GM12878 (cell line): ENCODE measurements around the gene SLC37A2. TPM values are rescaled to one million over a fixed set of nuclear protein-coding genes. Genes with fewer than 3 reads are reported as not detected.
A peak's percentile ranks its signal among the peaks of the same experiment; 100 is the strongest.

Experiments used
- ATAC-seq: fragments of 200-7000 bp; cut with Tn5 transposase; 3 replicates; pipeline ENCODE4 v1.9.1; 2020; ENCODE audit warnings: mild to moderate bottlenecking, moderate library complexity
- BruUV-seq: library from RNA; stranded (reverse); fragments of 400-500 nt; replicated peaks from 2 replicates; lab custom pipeline; 2021; lab: Mats Ljungman, UMichigan
- CTCF ChIA-PET: fragments of 300-600 bp; sonication (Branson Sonifier 250); formaldehyde crosslinking; extraction: SDS; loops from one replicate; lab custom pipeline; 2021; ENCODE audit warnings: inconsistent platforms; lab: Yijun Ruan, JAX
- POLR2A ChIA-PET: fragments of 350-600 bp; formaldehyde crosslinking; extraction: SDS; loops from one replicate; lab custom pipeline; 2021; ENCODE audit warnings: inconsistent platforms; lab: Charles Lee
- RAD21 ChIA-PET: fragments of 300-600 bp; sonication (Branson Sonifier 250); formaldehyde crosslinking; loops from one replicate; lab custom pipeline; 2023; ENCODE audit warnings: antibody characterized with exemption; ENCODE audit not compliant: unreplicated experiment; lab: Charles Lee
- SMC1A ChIA-PET: fragments of 300-600 bp; sonication (Branson Sonifier 250); formaldehyde crosslinking; loops from one replicate; lab custom pipeline; 2023; ENCODE audit not compliant: unreplicated experiment, uncharacterized antibody; lab: Charles Lee
- DNase-seq: peaks from one replicate; pipeline ENCODE4 v3.0.0-alpha.2; 2011; ENCODE audit warnings: low read depth, low spot score
- FAIRE-seq: peaks from 3 replicates; lab custom pipeline; 2011; peaks lifted over from hg19 to GRCh38; lab: Jason Lieb, UNC
- H2AFZ ChIP-seq: 2 replicates; pipeline ENCODE4 v1.6.0; 2011; ENCODE audit warnings: low read depth, low read length, control low read depth; ENCODE audit not compliant: control insufficient read depth
- H3K27ac ChIP-seq: 2 replicates; pipeline ENCODE4 v1.5.1; 2011; ENCODE audit warnings: control low read depth; ENCODE audit not compliant: control insufficient read depth, insufficient read depth
- H3K27me3 ChIP-seq, 2 experiments: replicated peaks in 1 of 2; 2 replicates each; pipeline versions ENCODE4 v1.6.0 to v1.6.1; 2011; ENCODE audit warnings: low read length in 1 of 2; ENCODE audit not compliant: control insufficient read depth in 2 of 2, insufficient read depth in 2 of 2
- H3K36me3 ChIP-seq, 2 experiments: 2 replicates each; pipeline ENCODE4 v1.5.1; 2011; ENCODE audit warnings: low read length in 1 of 2; ENCODE audit not compliant: control insufficient read depth in 2 of 2, insufficient read depth in 2 of 2
- H3K4me1 ChIP-seq: 2 replicates; pipeline ENCODE4 v1.6.1; 2011; ENCODE audit warnings: mild to moderate bottlenecking, low read length, moderate library complexity, mixed read lengths; ENCODE audit not compliant: control insufficient read depth, insufficient read depth
- H3K4me2 ChIP-seq: 2 replicates; pipeline ENCODE4 v1.6.0; 2011; ENCODE audit warnings: control low read depth; ENCODE audit not compliant: control insufficient read depth, insufficient read depth
- H3K4me3 ChIP-seq: fragments of 200-600 bp; sonication (generic); 2 replicates; pipeline ENCODE4 v1.5.1; 2016
- H3K79me2 ChIP-seq: 2 replicates; pipeline ENCODE4 v1.6.0; 2011; ENCODE audit warnings: low read length; ENCODE audit not compliant: control insufficient read depth, insufficient read depth
- H3K9ac ChIP-seq: 2 replicates; pipeline ENCODE4 v1.8.0; 2011; ENCODE audit warnings: low read length, control low read depth, mixed read lengths; ENCODE audit not compliant: control insufficient read depth, insufficient read depth
- H3K9me3 ChIP-seq: replicated peaks from 3 replicates; pipeline ENCODE4 v1.5.1; 2011; ENCODE audit warnings: mild to moderate bottlenecking, low read length; ENCODE audit not compliant: control insufficient read depth, insufficient read depth
- H4K20me1 ChIP-seq: 2 replicates; pipeline ENCODE4 v1.6.0; 2011; ENCODE audit not compliant: control insufficient read depth, insufficient read depth
- EP300 ChIP-seq, 2 experiments: fragments of 150-350 bp in 1 of 2; IDR thresholded peaks; 2 replicates each; pipeline ENCODE4 v1.6.1; 2011 to 2012; ENCODE audit warnings: low read depth in 2 of 2, low read length in 2 of 2, borderline replicate concordance in 1 of 2, improper control_type of control experiment in 1 of 2, inconsistent platforms in 1 of 2; ENCODE audit not compliant: control insufficient read depth in 1 of 2
- EZH2 ChIP-seq: IDR thresholded peaks from 2 replicates; pipeline ENCODE4 v1.6.1; 2012; ENCODE audit warnings: low read depth, mild to moderate bottlenecking, control low read depth, inconsistent platforms, low read length, borderline replicate concordance; ENCODE audit not compliant: control insufficient read depth
- HDAC2 ChIP-seq: fragments of 200-600 bp; sonication (generic); IDR thresholded peaks from 2 replicates; pipeline ENCODE4 v1.6.1; 2017
- PAX8 ChIP-seq: fragments of 450-650 bp; IDR thresholded peaks from 2 replicates; pipeline ENCODE4 v1.6.1; 2017; ENCODE audit warnings: mild to moderate bottlenecking, moderate library complexity
- WGBS: methylation state at CpG from one replicate; pipeline ENCODE4 v1.1.6; 2016; ENCODE audit warnings: low lambda C conversion rate; ENCODE audit not compliant: insufficient replicate concordance, insufficient coverage; ENCODE audit errors: missing lambda C conversion rate; 5-methylcytosine and 5-hydroxymethylcytosine counted together
- in situ Hi-C: fragments of 300-500 bp; cut with MboI; formaldehyde crosslinking; loops from 9 replicates; pipeline ENCODE4 v1.14.3; 2018; ENCODE audit warnings: mixed read lengths
- intact Hi-C: fragments of 100-400 bp; cut with micrococcal nuclease; formaldehyde crosslinking; loops from one replicate; pipeline ENCODE4 v1.14.2; 2022; ENCODE audit not compliant: unreplicated experiment
- polyA plus RNA-seq, 11 experiments: library from polyadenylated mRNA; depleted of rRNA in 4 of 11; unstranded in 6 of 11; stranded (reverse) in 5 of 11; fragments of >200 nt; fragmentation: Nextera tagmentation in 4 of 11; fragmentation: Illumina TruSeq in 1 of 11; extraction: Ambion mirVana in 4 of 11; extraction: Trizol in 1 of 11; gene quantifications; 1 replicate in 1 of 11; 2 replicates in 10 of 11; pipeline versions ENCODE4 v1.2.1 to v1.2.3, GENCODE V29; 2011 to 2016; ENCODE audit warnings: inconsistent platforms in 2 of 11, missing spikeins in 2 of 11, low read depth in 1 of 11
- total RNA-seq, 4 experiments: library from RNA; depleted of rRNA in 3 of 4; stranded (reverse); fragments of >200 nt in 3 of 4; fragmentation: Illumina TruSeq in 1 of 4; extraction: Trizol in 1 of 4; gene quantifications; 2 replicates each; pipeline versions ENCODE4 v1.2.1 to v1.2.3, GENCODE V29; 2013 to 2021
- TF ChIP-seq, protein P1 (sequence below), 3 experiments: IDR thresholded peaks in 2 of 3; conservative IDR thresholded peaks in 1 of 3; 2 replicates each; pipeline ENCODE4 v1.5.1; 2011; ENCODE audit warnings: low read depth in 3 of 3, low read length in 3 of 3, mild to moderate bottlenecking in 3 of 3, control low read depth in 2 of 3, moderate library complexity in 2 of 3, inconsistent platforms in 1 of 3, mixed read lengths in 1 of 3; ENCODE audit not compliant: control insufficient read depth in 2 of 3, insufficient read depth in 1 of 3; ENCODE audit errors: extremely low read depth in 1 of 3

SLC37A2 gene
- total and polyA plus RNA-seq, 10 of the 15 experiments (the other 5 are each of a cell fraction or from before 2014, with no cell fraction given): 0.26 to 9.8 (median 2.0) TPM

DNA sequence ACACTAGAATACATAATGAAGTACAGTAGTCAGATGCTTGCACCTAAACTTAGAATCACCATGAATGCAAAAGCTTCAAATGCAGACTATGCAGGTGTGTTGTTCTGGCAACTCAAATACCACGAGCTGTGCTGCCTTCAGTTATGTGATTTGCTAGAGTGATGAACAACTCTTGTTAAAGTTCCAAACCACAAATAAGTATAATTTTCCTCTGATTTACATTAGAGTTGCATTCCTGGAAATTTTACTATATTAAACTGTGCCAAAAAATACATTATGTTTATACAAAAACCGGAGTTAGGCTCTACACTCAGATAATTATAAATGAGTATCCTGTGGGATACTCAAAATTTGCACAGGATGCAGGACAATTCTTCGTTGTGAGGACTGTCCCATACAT, 45.4 kb downstream of the SLC37A2 start (continued):
- no peak for TF ChIP-seq EZH2
- TF ChIP-seq PAX8: no peak

DNA sequence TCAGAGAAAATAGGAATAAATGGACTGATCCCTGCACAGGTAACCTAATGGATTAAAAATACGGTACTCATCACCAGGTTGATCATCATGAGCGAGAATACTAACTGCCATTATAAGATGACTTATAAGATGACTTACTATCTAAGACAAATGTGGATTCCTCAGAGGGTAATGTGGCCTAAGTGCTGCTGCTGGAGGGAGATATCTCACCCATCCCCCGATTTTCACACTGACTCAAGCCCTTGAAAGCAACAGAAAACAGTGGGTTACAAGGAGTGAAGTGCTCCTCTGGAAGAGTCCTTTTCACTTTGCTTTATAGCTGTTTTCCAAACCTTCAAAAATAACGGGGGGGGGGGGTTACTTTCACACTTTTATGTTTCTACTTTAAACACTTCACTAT, 47.4 kb downstream of the SLC37A2 start:
- DNase-seq (no peak), ATAC-seq (no peak), FAIRE-seq (no peak)
- no peaks in the 10 kb centered on the region for H4K20me1 ChIP-seq
- in situ Hi-C loops (no loop called here), intact Hi-C loops (no loop called here)
- H3K4me3 ChIP-seq: peak overlapping the region; percentile 96
- H3K79me2 ChIP-seq: peaks cover 10% of the 10 kb centered on the region
- no TSS peak for BruUV-seq
- H3K4me2 ChIP-seq: peak overlapping the region; percentile 78
- H3K27me3 ChIP-seq: no peaks in the 10 kb centered on the region
- POLR2A ChIA-PET: interaction anchor here (0.9 to 3.9 kb wide), 6 partner anchors 10 to 47 kb away, joined by 3 to 55 read pairs (median 8); partner anchors contain the start of gene SLC37A2
- H3K36me3 ChIP-seq: no peaks in the 10 kb centered on the region
- TF ChIP-seq, protein P1, sequence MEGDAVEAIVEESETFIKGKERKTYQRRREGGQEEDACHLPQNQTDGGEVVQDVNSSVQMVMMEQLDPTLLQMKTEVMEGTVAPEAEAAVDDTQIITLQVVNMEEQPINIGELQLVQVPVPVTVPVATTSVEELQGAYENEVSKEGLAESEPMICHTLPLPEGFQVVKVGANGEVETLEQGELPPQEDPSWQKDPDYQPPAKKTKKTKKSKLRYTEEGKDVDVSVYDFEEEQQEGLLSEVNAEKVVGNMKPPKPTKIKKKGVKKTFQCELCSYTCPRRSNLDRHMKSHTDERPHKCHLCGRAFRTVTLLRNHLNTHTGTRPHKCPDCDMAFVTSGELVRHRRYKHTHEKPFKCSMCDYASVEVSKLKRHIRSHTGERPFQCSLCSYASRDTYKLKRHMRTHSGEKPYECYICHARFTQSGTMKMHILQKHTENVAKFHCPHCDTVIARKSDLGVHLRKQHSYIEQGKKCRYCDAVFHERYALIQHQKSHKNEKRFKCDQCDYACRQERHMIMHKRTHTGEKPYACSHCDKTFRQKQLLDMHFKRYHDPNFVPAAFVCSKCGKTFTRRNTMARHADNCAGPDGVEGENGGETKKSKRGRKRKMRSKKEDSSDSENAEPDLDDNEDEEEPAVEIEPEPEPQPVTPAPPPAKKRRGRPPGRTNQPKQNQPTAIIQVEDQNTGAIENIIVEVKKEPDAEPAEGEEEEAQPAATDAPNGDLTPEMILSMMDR (IDR thresholded peaks at IDR 0.05 in 2 of 3, conservative IDR thresholded peaks at IDR 0.05 in 1 of 3; ENCODE audit: control insufficient read depth in 2 of 3, extremely low read depth in 1 of 3, insufficient read depth in 1 of 3, low read depth in 3 of 3, low read length in 3 of 3): peak in 1 of 3 experiments; percentile 11; a peak in 2 of 6 replicates
- TF ChIP-seq HDAC2 (no peak), EP300 (IDR thresholded peaks at IDR 0.05; ENCODE audit: borderline replicate concordance in 1 of 2, control insufficient read depth in 1 of 2, low read depth in 2 of 2, low read length in 2 of 2) (no peak)
- no peaks in the 10 kb centered on the region; the same call in 1 of the 3 replicates for H3K9me3 ChIP-seq
- RAD21 ChIA-PET: interaction anchor here (0.7 to 8.6 kb wide), 14 partner anchors 8 to 777 kb away, joined by 3 to 87 read pairs (median 4); partner anchors contain the start of genes HYLS1 and SLC37A2
- SMC1A ChIA-PET: interaction anchor here (0.9 to 4.5 kb wide), 17 partner anchors 11 to 472 kb away, joined by 3 to 57 read pairs (median 5); partner anchors contain the start of genes CCDC15, EI24 and SLC37A2
- peaks cover 3% of the 10 kb centered on the region; the same call in 1 of the 2 replicates for H3K4me1 ChIP-seq
- no peak overlapping the region for H2AFZ ChIP-seq
- H3K9ac ChIP-seq: peak overlapping the region; percentile 72
- CTCF ChIA-PET: interaction anchor here (0.6 to 5.9 kb wide), 15 partner anchors 9 to 437 kb away, joined by 3 to 53 read pairs (median 4); partner anchors contain the start of genes CCDC15, SIAE and SPA17
- no peak overlapping the region for H3K27ac ChIP-seq
- WGBS: 26% methylated on average over 4 of the region's 4 CpGs
